Activated T-cell treated with anti-CD3 and anti-CD28 coated beads for 4 hours (primary cell): ENCODE results near the gene SNX18.

Experiments
- DNase-seq: peaks from one replicate; pipeline ENCODE4 v3.0.0-alpha.2; 2020

Gene SNX18

DNA sequence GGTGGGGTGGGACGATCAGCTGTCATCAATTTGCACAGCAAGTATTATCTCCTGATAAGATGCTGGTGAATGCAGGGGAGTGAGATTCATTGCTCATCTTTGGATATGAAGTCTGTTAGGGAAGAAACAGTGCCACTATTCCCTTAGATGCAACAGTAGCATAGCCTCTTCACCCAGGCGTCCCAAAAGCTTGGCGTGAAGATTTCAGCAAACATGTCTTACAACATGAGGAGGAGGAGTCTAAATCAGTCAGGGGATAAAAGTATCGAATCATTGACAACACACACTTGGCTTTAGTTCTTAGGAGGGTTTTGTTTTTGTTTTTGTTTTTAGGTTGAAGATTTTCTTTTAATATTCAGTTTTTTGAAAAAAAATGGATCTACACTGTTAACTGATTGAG is 26.5 kb downstream of the SNX18 start:
- DNase-seq: no peak

GRCh38 chr5:54545796-54546195 is 28.2 kb downstream of the SNX18 start:
- no peak for DNase-seq

GRCh38 chr5:54547711-54548250 is 30.2 kb downstream of the SNX18 start:
- no peak for DNase-seq

DNA sequence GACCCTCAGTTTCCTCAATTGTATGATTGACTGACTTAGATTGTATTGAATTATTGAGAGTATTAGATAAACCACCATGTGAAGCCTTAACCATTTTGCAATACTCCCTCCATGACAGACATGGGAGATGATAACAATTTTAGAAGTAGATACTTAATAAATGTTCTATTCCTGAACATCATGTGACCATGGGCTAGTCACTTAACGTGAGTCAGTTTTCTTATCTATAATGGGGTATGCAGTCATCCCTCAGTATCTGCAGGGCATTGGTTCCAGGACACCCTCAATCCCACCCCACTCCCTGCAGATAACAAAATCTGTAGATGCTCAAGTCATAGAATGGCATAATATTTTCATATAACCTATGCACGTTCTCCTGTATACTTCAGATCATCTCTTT is 31.0 kb downstream of the SNX18 start:
- DNase-seq: no peak

GRCh38 chr5:54551292-54551691 is 33.7 kb downstream of the SNX18 start:
- no peak for DNase-seq

GRCh38 chr5:54551926-54552325 is 34.4 kb downstream of the SNX18 start:
- DNase-seq: no peak

DNA sequence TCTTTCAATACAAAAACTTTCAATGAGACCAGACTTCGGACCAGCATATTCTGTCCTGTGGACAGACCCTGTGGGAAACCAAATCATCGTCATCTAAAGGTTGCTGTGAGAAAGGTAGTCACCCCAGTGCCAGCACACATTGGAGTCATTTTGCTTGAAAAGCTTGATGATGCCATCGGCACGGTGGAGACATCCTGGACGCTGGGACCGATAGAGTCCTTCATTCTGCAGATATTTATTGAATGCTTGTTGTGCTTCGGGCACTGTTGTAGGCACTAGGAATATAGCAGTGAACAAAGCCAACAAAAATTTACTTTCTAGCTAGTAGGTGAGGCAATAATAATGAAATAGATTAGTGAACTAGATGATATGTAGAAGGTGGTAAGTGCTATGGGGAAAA is 34.9 kb downstream of the SNX18 start:
- no peak for DNase-seq

- DNase-seq: no peak
Measured at GRCh38 chr5:54553659-54554207, 36.2 kb downstream of the SNX18 start.

- no peak for DNase-seq
Measured at GRCh38 chr5:54556141-54556540, 38.6 kb downstream of the SNX18 start.

DNA sequence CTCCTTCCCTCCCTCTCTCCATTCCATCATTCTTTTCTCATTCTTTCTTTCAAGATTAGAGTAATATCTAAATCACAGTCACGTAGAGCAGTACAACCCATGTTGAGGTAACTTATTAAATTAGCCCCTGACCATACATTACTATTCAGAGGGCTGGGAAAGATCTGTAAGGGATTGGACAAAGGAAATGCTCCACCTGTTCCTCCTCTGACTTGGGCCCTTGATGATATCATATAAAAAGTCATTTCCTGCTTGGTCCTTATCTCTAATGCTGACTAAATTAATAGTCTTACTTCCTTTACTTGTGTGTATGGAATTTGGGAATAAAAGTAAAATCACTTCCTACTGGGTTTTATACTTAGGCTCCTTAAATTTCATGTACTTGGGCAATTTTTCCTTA is 40.8 kb downstream of the SNX18 start:
- DNase-seq: no peak

GRCh38 chr5:54561651-54562050 is 44.1 kb downstream of the SNX18 start:
- no peak for DNase-seq

- DNase-seq: no peak
Measured at GRCh38 chr5:54563083-54563761, 45.7 kb downstream of the SNX18 start.

DNA sequence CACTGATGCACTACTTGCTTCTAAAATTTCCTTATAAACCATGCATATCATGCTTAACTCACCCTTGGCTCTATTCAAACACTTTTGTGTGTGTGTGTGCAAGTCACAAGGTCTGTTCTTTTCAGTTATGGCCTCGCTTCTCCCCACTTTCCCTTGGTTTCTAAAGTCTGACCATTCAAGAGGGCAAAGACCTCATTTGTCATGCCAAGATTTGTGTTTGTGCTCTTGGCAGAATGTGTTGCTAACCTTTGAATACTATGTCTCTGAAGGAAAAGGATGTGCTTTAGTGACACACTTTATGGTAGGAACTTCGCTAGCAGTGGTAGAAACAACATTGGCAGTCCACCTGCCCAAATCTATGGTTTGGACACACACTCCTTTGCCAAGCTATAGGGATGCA is 50.4 kb downstream of the SNX18 start:
- DNase-seq: no peak

GRCh38 chr5:54570916-54571315 is 53.4 kb downstream of the SNX18 start:
- no peak for DNase-seq

DNA sequence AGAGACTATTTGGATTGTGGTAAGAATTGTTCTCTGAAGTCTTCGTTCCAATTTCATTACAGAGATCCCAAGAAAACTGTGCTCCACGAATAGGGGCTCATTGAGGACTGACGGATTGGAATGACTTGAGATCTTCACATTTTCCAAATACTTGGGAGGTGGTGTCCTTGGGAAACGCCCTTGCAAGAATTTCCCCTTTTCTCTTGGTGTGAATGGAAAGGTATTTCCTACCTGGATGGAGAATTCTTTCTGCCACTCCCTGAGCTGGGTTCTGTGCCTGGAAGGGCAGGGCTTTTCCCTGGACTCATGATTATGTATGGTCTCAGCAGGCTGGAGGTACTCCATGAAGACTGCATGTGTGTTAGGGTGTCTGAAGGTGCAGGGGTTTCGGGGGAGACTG is 53.9 kb downstream of the SNX18 start:
- DNase-seq: no peak

DNA sequence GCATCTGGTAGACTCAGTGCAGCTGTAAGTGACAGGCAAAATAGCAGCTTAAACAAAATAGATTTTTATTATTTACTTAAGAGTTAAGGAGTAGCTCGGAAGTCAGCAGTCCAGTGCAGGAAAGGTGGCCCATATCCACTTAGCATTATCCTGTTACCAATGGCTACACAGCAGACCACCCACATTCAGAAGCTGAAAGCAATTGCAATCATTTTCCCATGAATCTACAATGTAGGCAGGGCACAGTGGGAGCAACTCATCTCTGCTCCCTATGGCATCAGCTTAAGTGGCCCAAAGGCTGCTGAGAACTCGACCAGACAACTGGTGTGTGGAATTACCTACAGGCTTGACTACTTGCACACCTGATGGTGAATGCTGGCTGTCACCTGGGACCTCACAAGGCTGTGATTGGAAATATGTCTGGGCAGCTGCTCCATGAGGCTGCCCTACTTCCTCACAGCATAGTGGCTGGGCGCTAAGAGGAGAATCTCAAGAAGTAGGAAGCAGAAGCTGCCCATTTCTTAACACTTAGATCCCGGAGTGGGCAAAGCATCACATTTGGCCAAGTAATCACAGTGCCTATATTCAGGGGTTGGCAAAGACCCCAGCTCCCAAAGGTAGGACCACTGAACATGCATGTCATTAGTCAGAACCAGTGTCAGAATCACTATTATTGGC is 56.4 kb downstream of the SNX18 start:
- DNase-seq: no peak

GRCh38 chr5:54577528-54577927 is 60.0 kb downstream of the SNX18 start:
- DNase-seq: no peak

- no peak for DNase-seq
Measured at GRCh38 chr5:54577937-54578653, 60.5 kb downstream of the SNX18 start.

DNA sequence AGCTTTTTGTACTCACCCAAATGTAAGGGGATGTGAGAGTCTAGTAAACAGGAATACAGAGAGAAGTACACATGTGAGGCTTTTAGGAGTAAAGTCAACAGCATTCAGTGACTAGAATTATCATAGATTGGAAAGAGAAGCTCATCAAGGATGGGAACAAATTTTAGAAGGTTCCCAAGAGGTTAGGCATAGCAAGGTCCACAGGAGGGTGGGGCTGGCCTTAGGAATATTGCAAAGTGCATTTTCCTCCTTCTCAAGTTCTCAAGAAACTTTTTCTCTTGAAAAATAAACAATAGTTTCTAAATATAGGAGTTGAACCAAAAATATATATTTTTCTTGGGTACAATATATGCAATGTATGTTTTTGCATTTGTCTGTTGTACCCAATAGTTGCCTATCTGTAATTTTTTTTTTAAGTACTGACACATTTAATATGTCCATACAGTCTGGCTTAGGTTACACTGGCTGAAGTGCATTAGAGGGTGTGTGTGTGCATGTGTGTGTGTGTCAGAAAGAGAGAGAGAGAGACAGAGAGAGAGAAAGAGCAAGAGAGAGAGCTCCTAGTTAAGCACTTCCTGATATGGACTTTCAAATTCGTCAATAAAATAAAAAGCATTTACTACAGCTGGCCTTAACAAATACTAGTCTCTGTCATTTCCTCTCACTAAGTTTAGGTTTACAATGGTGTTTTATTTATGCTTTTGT is 62.2 kb downstream of the SNX18 start:
- no peak for DNase-seq

- no peak for DNase-seq
Measured at GRCh38 chr5:54580997-54581811, 63.6 kb downstream of the SNX18 start.

GRCh38 chr5:54581831-54582548 is 64.4 kb downstream of the SNX18 start:
- no peak for DNase-seq
